Parathyroid adenoma (tissue), 2 donors: Measurements from ENCODE around the gene ADM2.

Experiments
- H2AFZ ChIP-seq: fragments of 300-600 bp; sonication (generic); one replicate; pipeline ENCODE4 v1.7.0; 2017; ENCODE audit warnings: antibody characterized with exemption, mild to moderate bottlenecking
- H3K27ac ChIP-seq: fragments of 300-600 bp; sonication (generic); one replicate; pipeline ENCODE4 v1.7.0; 2017
- H3K27me3 ChIP-seq: fragments of 300-600 bp; sonication (generic); one replicate; pipeline ENCODE4 v1.7.0; 2017; ENCODE audit warnings: low read length; ENCODE audit not compliant: control insufficient read depth, insufficient read depth
- H3K36me3 ChIP-seq: fragments of 300-600 bp; sonication (generic); one replicate; pipeline ENCODE4 v1.7.0; 2017; ENCODE audit warnings: low read length; ENCODE audit not compliant: control insufficient read depth, insufficient read depth
- H3K4me1 ChIP-seq: fragments of 300-600 bp; sonication (generic); one replicate; pipeline ENCODE4 v1.7.0; 2017; ENCODE audit warnings: control low read depth
- H3K4me2 ChIP-seq: fragments of 300-600 bp; sonication (generic); one replicate; pipeline ENCODE4 v1.7.0; 2017; ENCODE audit warnings: low read length
- H3K4me3 ChIP-seq: fragments of 300-600 bp; sonication (generic); one replicate; pipeline ENCODE4 v1.7.0; 2017; ENCODE audit warnings: low read depth, low read length
- H3K79me2 ChIP-seq: fragments of 300-600 bp; sonication (generic); one replicate; pipeline ENCODE4 v1.7.0; 2017; ENCODE audit warnings: control low read depth
- H3K9ac ChIP-seq: fragments of 300-600 bp; sonication (generic); one replicate; pipeline ENCODE4 v1.7.0; 2017; ENCODE audit warnings: mild to moderate bottlenecking
- H3K9me3 ChIP-seq: fragments of 300-600 bp; sonication (generic); one replicate; pipeline ENCODE4 v1.7.0; 2017; ENCODE audit warnings: low read length; ENCODE audit not compliant: control insufficient read depth
- TF ChIP-seq, protein P1 (sequence below): fragments of 300-600 bp; sonication (generic); IDR thresholded peaks from one replicate; pipeline ENCODE4 v1.7.0; 2017; ENCODE audit warnings: antibody characterized with exemption, mild to moderate bottlenecking
- donor health status: primary hyperparathyroidism.

Gene ADM2

DNA sequence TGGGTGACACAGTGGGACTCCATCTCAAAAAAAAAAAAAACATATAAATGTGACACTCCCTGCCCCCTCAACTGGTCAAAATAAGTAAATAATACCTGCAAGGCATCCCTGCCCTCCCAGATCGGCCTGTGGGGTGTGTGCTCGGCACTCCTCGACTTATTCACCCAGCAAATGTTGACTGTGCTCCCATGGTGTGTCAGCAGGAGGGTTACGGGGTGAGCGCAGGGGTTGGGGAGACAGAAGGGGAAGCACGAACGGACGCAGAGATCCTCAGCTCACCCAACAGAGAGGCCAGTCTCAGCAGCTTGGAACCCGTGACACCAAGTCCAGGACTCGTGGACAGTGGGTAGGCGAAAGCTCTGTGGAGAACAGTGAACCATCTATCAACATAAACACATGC, 1.6 kb upstream of the ADM2 start:
- Histone ChIP-seq H3K4me2 (no peak overlapping the region), H3K27me3 (no peaks in the 10 kb centered on the region), H3K4me3 (no peak overlapping the region), H3K27ac (no peak overlapping the region), H3K9ac (no peak overlapping the region), H2AFZ (no peak overlapping the region), H3K79me2 (no peaks in the 10 kb centered on the region), H3K4me1 (no peaks in the 10 kb centered on the region), H3K9me3 (no peaks in the 10 kb centered on the region), H3K36me3 (no peaks in the 10 kb centered on the region)
- TF ChIP-seq, protein P1, sequence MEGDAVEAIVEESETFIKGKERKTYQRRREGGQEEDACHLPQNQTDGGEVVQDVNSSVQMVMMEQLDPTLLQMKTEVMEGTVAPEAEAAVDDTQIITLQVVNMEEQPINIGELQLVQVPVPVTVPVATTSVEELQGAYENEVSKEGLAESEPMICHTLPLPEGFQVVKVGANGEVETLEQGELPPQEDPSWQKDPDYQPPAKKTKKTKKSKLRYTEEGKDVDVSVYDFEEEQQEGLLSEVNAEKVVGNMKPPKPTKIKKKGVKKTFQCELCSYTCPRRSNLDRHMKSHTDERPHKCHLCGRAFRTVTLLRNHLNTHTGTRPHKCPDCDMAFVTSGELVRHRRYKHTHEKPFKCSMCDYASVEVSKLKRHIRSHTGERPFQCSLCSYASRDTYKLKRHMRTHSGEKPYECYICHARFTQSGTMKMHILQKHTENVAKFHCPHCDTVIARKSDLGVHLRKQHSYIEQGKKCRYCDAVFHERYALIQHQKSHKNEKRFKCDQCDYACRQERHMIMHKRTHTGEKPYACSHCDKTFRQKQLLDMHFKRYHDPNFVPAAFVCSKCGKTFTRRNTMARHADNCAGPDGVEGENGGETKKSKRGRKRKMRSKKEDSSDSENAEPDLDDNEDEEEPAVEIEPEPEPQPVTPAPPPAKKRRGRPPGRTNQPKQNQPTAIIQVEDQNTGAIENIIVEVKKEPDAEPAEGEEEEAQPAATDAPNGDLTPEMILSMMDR, result no peak

DNA sequence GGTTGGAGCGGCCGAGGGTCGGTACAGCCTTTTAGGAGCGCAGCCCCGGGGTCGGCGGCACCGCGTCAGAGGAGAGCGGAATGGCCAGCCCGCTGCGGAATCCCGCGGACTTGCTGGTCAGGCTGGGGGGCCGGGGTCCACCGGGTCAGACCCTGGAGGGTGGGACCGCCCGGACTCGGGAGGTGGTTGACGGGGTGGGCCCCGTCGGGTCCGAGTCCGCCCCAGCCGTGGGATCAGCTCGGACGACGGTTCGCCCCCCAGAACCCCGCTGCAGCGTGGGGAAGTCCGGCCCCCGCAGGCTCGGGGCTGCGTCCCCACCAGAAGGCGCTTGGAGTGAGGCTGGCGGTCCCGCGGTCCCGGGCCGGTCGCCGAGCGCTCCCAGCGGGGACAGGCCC, 301 bp upstream of the ADM2 start:
- Histone ChIP-seq H3K36me3 (no peaks in the 10 kb centered on the region), H3K27me3 (no peaks in the 10 kb centered on the region), H3K79me2 (no peaks in the 10 kb centered on the region), H3K4me3 (no peak overlapping the region), H3K4me1 (no peaks in the 10 kb centered on the region), H2AFZ (peak overlapping the region; percentile 28), H3K27ac (no peak overlapping the region), H3K9ac (no peak overlapping the region), H3K9me3 (no peaks in the 10 kb centered on the region), H3K4me2 (no peak overlapping the region)
- TF ChIP-seq, protein P1, result no peak

DNA sequence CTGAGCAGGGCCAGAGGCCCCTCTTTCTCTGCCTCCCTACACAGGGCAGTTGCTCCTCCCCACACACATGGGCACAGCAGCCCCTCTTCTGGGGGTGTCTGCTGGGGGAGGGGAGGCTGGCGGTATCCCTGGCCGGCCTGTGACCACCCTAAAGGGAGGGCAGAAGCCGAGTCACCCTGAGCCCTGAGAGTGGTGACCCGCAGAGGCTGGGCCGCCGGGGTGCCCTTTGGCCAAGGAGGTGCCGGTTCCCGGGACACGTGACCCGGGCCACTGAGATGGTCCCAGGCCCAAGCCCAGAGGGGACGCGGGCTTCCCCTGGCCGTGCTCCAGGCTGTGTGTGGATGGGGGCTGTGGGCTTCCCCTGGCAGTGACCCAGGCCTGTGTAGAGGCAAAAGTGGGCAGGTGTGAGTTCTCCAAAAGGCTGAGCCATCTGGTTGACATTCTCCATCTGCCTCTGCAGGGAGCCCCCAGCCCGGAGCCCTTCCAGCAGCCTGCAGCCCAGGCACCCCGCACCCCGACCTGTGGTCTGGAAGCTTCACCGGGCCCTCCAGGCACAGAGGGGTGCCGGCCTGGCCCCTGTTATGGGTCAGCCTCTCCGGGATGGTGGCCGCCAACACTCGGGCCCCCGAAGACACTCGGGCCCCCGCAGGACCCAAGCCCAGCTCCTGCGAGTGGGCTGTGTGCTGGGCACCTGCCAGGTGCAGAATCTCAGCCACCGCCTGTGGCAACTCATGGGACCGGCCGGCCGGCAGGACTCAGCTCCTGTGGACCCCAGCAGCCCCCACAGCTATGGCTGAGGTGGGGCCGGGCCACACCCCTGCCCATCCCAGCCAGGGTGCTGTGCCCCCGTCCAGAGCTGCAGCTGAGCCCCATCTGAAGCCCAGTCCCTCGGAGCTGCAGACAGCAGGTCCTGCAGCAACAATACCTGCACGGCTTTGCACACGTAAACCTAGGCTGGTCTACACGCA, 1.0 kb downstream of the ADM2 start:
- H3K27me3 ChIP-seq, result no peaks in the 10 kb centered on the region
- no peak overlapping the region for H3K9ac ChIP-seq
- no peak overlapping the region for H3K4me2 ChIP-seq
- H3K79me2 ChIP-seq, result no peaks in the 10 kb centered on the region
- no peak overlapping the region for H2AFZ ChIP-seq
- H3K36me3 ChIP-seq, result no peaks in the 10 kb centered on the region
- H3K9me3 ChIP-seq, result no peaks in the 10 kb centered on the region
- TF ChIP-seq, protein P1, result no peak
- no peak overlapping the region for H3K27ac ChIP-seq
- H3K4me1 ChIP-seq, result no peaks in the 10 kb centered on the region
- no peak overlapping the region for H3K4me3 ChIP-seq

DNA sequence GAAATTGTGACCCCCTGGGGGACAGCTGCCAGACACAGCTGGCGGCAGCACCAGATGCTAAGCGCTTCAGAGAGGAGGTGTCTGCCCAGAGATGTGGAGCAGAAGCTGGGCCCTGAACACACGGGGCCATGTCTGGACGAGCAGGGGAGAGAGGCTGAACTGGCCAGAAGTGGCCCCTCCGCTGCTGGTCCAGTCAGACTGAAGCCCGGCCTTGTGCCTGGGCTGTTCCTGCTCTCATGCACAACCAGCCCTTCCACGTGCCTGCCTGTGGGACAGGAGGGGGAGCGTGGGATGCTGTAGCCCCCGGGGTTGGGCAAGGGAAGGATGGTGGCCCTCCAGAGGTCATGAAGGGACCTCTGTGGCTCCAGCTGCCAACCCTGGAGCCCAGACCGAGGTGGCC, 1.8 kb downstream of the ADM2 start:
- H3K27me3 ChIP-seq, result no peaks in the 10 kb centered on the region
- no peak overlapping the region for H3K4me3 ChIP-seq
- no peak overlapping the region for H3K4me2 ChIP-seq
- H3K79me2 ChIP-seq, result no peaks in the 10 kb centered on the region
- no peak overlapping the region for H2AFZ ChIP-seq
- no peaks in the 10 kb centered on the region for H3K36me3 ChIP-seq
- H3K27ac ChIP-seq, result no peak overlapping the region
- TF ChIP-seq, protein P1, result no peak
- H3K9me3 ChIP-seq, result no peaks in the 10 kb centered on the region
- no peak overlapping the region for H3K9ac ChIP-seq
- no peaks in the 10 kb centered on the region for H3K4me1 ChIP-seq

DNA sequence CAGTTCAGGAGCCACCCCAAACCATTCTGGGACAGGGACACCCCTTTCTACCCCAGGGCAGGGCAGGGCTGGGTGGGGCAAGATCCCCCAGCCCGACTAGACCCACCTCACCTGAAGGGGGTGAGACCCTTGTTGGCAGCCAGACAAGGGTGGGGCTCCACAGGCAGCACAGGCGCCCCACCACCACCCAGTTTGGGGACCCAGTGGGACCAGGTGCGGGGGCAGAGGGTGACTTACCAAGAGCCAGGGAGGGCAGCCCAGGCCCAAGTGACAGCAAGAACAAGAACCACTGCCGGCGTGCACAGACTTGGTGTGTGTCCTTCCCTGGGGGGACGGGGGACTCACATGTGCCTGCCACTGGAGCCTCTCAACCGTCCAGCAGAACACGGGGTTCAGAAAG, 2.2 kb downstream of the ADM2 start:
- H3K9me3 ChIP-seq, result no peaks in the 10 kb centered on the region
- no peaks in the 10 kb centered on the region for H3K27me3 ChIP-seq
- TF ChIP-seq, protein P1, result no peak
- H3K36me3 ChIP-seq, result no peaks in the 10 kb centered on the region
- H3K27ac ChIP-seq, result no peak overlapping the region
- H3K4me3 ChIP-seq, result no peak overlapping the region
- H3K9ac ChIP-seq, result no peak overlapping the region
- no peak overlapping the region for H2AFZ ChIP-seq
- no peak overlapping the region for H3K4me2 ChIP-seq
- H3K4me1 ChIP-seq, result no peaks in the 10 kb centered on the region
- no peaks in the 10 kb centered on the region for H3K79me2 ChIP-seq
